Heart left ventricle (tissue), 16 donors: ENCODE measurements around the gene WFS1. TPM values are rescaled to one million over a fixed set of nuclear protein-coding genes. Genes with fewer than 3 reads are reported as not detected.

Source experiments
- ATAC-seq, 4 donors: fragments of 200-7000 bp; cut with Tn5 transposase; one replicate each; pipeline ENCODE4 v1.9.1; 2020 to 2022; ENCODE audit warnings: moderate library complexity in 4 of 4, mild to moderate bottlenecking in 3 of 4, moderate number of reproducible peaks in 1 of 4
- DNase-seq, 5 donors: peaks; one replicate each; pipeline ENCODE4 v3.0.0-alpha.2; 2020
- H3K27ac ChIP-seq, 12 donors: fragments of 200-600 bp; sonication (generic) in 4 of 12; one replicate each; pipeline versions ENCODE4 v1.5.0 to v1.8.0; 2016 to 2022; ENCODE audit warnings: mild to moderate bottlenecking in 2 of 12
- H3K27me3 ChIP-seq, 9 donors: fragments of 200-600 bp; sonication (generic) in 2 of 9; one replicate each; pipeline versions ENCODE4 v1.5.1 to v1.8.0; 2016 to 2022; ENCODE audit warnings: mild to moderate bottlenecking in 3 of 9
- H3K36me3 ChIP-seq, 9 donors: fragments of 200-600 bp; sonication (generic) in 2 of 9; one replicate each; pipeline versions ENCODE4 v1.5.0 to v1.8.0; 2018 to 2022; ENCODE audit warnings: mild to moderate bottlenecking in 2 of 9
- H3K4me1 ChIP-seq, 12 donors: fragments of 200-600 bp; sonication (generic) in 4 of 12; one replicate each; pipeline versions ENCODE4 v1.5.0 to v1.8.0; 2016 to 2022; ENCODE audit warnings: mild to moderate bottlenecking in 3 of 12
- H3K4me3 ChIP-seq, 12 donors: fragments of 200-600 bp; sonication (generic) in 4 of 12; one replicate each; pipeline versions ENCODE4 v1.5.0 to v1.8.0; 2017 to 2022; ENCODE audit warnings: mild to moderate bottlenecking in 9 of 12, moderate library complexity in 4 of 12
- H3K9me3 ChIP-seq, 12 donors: fragments of 200-600 bp; sonication (generic) in 4 of 12; one replicate each; pipeline versions ENCODE4 v1.5.0 to v1.8.0; 2016 to 2022; ENCODE audit warnings: mild to moderate bottlenecking in 1 of 12
- POLR2A ChIP-seq, 2 donors: fragments of 450-650 bp; IDR thresholded peaks; one replicate each; pipeline ENCODE4 v1.6.1; 2017; ENCODE audit warnings: antibody characterized with exemption in 2 of 2, mild to moderate bottlenecking in 2 of 2, moderate library complexity in 2 of 2
- WGBS, 4 donors: extraction: QIAGEN DNeasy Blood & Tissue Kit in 2 of 4; methylation state at CpG; one replicate each; pipeline versions ENCODE4 v1.1.5 to v1.1.7; 2013 to 2018; 5-methylcytosine and 5-hydroxymethylcytosine counted together
- intact Hi-C, 10 donors: fragments of 100-400 bp; cut with DNase I; formaldehyde crosslinking; loops; one replicate each; pipeline versions ENCODE4 v1.11.1 to v1.14.2; 2022
- polyA plus RNA-seq, 2 donors: library from polyadenylated mRNA; stranded (reverse); fragments of 200-250 nt; gene quantifications; one replicate each; pipeline ENCODE4 v1.2.3, GENCODE V29; 2013
- total RNA-seq, 9 donors: library from RNA; depleted of rRNA in 2 of 9; stranded (reverse); fragments of >200 nt in 2 of 9; fragmentation: NEBNext Ultra II Directional in 3 of 9; extraction: Animal tissue kit (Norgen Biotek cat#: 25700) in 3 of 9; gene quantifications; one replicate each; pipeline versions ENCODE4 v1.1.0 to v1.2.4, GENCODE V29; 2016 to 2023
- TF ChIP-seq, protein P1 (sequence below), 12 donors: fragments of 200-600 bp; sonication (generic) in 4 of 12; IDR thresholded peaks; one replicate each; pipeline versions ENCODE4 v1.5.0 to v1.8.0; 2018 to 2022; ENCODE audit warnings: antibody characterized with exemption in 12 of 12, mild to moderate bottlenecking in 5 of 12
- donor health status: ischemic (EF 13 %, LVEDD 7.1; RV severe dilation, severe dysfunction).
- donor health status: healthy with polysubstance abuse.
- donor health status: DM: no; HTN: yes; CAD: no.
- donor health status: DM: no; HTN: no; CAD: no.
- donor health status: ischemic (EF 25% LVEDD 6.9; RV normal size, moderate dysfunction).
- donor health status: ischemic (EF 25% LVEDD 5.7; RV mildly dilated, moderate dysfunction).
- donor health status: healthy.
- donor health status: DM: yes; HTN: yes; CAD: no.
- donor health status: ischemic (EF 35%, LVEDD 5.7; RV mildly dilated, moderate dysfunction).
- donor health status: nonischemic (EF 11% LVEDD 7.7; RV severe dilation, severe dysfunction).
- donor health status: DM: yes; HTN: yes; CAD: no.
- donor health status: PGD.
- donor health status: ischemic (EF 29% LVEDD 5.4; RV normal size, mild dysfunction).
- donor health status: nonischemic (EF 23%, LVEDD 6.1; RV moderate dilation, normal function).

Gene WFS1
- total and polyA plus RNA-seq, 11 donors: 44.8 to 202 (median 73.2) TPM

DNA sequence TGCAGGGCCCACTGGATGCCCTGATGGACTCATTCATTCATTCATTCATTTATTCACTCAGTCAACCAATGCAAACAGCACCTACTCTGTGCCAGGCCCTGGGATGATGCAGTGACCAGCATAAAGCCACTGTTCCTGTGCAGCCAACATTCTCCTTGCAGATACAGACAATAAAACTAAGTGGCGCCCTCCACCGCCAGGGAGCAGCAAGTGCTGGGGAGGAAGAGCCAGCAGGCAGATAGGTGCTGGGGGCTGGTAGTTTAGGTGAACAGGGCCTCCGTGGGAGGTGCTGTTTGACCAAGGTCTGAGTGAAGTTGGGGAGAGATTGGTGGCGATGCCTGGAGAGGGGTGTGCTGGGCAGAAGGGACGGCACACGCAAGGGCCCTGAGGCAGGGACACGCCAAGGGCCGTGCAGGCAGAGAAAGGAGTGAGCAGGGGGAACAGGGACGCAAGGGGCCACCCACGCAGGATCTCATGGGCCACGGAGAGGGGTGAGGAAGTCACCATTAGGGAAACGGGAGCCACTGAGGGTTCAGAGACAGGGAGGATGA, 65.5 kb downstream of the WFS1 start:
- WGBS, 4 donors: 71 to 78% (median 74%) methylated on average over 12 of the region's 12 CpGs
- H3K27me3 ChIP-seq: peaks cover 3 to 45% (median 8%) of the 10 kb centered on the region in 9 donors

DNA sequence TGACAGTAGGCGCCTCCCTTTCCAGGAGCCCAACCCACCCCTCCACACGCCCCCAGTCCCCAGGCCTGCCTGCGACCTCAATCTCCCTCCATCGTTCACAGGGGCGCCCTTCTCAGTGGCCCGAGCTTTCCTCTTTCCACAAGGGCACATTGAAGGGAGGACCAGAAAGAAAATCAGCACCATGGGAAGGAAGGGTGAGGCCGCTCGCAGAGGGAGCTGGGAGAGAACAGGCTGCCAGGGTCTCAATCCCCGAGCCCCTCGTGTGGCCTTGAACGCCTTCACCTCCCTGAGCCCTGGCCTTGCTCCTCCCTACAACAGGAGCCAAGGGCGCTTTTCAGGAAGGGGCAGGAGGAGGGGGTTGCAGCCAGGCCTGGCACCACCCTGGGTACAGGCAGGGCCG, 66.5 kb downstream of the WFS1 start:
- no peak overlapping the region for H3K4me3 ChIP-seq
- intact Hi-C loops: no loop called here
- peaks cover 0 to 5% (median 0%) of the 10 kb centered on the region in 12 donors for H3K9me3 ChIP-seq
- H3K36me3 ChIP-seq: no peaks in the 10 kb centered on the region
- no peaks in the 10 kb centered on the region for H3K4me1 ChIP-seq
- no peak for ATAC-seq
- 70 to 84% (median 82%) methylated on average over 13 of the region's 13 CpGs for WGBS, 4 donors
- DNase-seq: peak in 2 of 5 donors; percentile 8 to 24
- TF ChIP-seq, protein P1, sequence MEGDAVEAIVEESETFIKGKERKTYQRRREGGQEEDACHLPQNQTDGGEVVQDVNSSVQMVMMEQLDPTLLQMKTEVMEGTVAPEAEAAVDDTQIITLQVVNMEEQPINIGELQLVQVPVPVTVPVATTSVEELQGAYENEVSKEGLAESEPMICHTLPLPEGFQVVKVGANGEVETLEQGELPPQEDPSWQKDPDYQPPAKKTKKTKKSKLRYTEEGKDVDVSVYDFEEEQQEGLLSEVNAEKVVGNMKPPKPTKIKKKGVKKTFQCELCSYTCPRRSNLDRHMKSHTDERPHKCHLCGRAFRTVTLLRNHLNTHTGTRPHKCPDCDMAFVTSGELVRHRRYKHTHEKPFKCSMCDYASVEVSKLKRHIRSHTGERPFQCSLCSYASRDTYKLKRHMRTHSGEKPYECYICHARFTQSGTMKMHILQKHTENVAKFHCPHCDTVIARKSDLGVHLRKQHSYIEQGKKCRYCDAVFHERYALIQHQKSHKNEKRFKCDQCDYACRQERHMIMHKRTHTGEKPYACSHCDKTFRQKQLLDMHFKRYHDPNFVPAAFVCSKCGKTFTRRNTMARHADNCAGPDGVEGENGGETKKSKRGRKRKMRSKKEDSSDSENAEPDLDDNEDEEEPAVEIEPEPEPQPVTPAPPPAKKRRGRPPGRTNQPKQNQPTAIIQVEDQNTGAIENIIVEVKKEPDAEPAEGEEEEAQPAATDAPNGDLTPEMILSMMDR (IDR thresholded peaks at IDR 0.05): no peak
- TF ChIP-seq POLR2A (IDR thresholded peaks at IDR 0.05): no peak
- peaks cover 3 to 52% (median 8%) of the 10 kb centered on the region in 9 donors for H3K27me3 ChIP-seq
- no peak overlapping the region for H3K27ac ChIP-seq

More for the DNA sequence above, 65.5 kb downstream of the WFS1 start:
- TF ChIP-seq POLR2A (IDR thresholded peaks at IDR 0.05): no peak
- TF ChIP-seq, protein P1 (IDR thresholded peaks at IDR 0.05): no peak
- Histone ChIP-seq H3K4me3 (no peak overlapping the region), H3K4me1 (no peaks in the 10 kb centered on the region), H3K36me3 (no peaks in the 10 kb centered on the region), H3K9me3 (peaks cover 0 to 5% (median 0%) of the 10 kb centered on the region in 12 donors), H3K27ac (no peak overlapping the region)
- no peak for ATAC-seq
- DNase-seq: peak in 2 of 5 donors; percentile 16 to 38
- intact Hi-C loops: no loop called here

DNA sequence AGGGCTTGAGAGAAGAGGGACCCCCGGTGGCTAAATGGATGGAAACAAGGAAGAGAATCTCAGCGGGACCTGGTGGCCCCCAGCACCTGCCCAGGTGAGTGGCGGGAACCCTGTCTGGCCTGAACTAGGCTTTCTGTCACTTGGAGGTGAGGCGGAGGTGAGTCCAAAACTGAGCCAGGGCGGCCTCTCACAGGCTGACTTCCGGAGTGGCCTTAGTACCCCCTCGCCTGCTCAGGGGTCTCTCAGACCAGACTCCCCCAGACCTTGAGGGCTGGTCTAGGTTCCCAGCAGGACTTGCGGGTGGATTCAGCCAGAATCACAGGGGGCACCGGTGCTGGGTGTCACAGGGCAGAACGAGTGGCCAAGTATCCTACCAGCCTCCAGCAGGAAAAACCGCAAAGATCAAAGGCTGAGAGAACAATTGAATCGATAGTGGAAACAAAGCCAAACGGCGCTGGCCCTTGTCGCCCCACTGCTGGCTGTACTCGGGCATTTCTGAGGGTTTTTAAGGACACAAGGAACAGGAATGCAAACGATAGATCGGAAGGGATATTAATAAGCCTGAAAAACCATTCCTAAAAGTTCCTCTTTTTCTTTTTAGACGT, 67.8 kb downstream of the WFS1 start:
- peaks cover 3 to 47% (median 8%) of the 10 kb centered on the region in 9 donors for H3K27me3 ChIP-seq
- no peak for ATAC-seq

More for the DNA sequence above, 67.8 kb downstream of the WFS1 start:
- H3K27ac ChIP-seq: no peak overlapping the region
- H3K9me3 ChIP-seq: peaks cover 0 to 5% (median 0%) of the 10 kb centered on the region in 12 donors
- H3K36me3 ChIP-seq: no peaks in the 10 kb centered on the region
- H3K4me3 ChIP-seq: no peak overlapping the region
- peak in 2 of 5 donors; percentile 7 to 10 for DNase-seq
- WGBS, 4 donors: 24 to 44% (median 38%) methylated on average over 18 to 19 of the region's 19 CpGs
- intact Hi-C loops: no loop called here
- H3K4me1 ChIP-seq: peaks cover 0 to 4% (median 0%) of the 10 kb centered on the region in 12 donors
- no peak for TF ChIP-seq POLR2A (IDR thresholded peaks at IDR 0.05)
- TF ChIP-seq, protein P1 (IDR thresholded peaks at IDR 0.05): no peak
